ENCODE data around the gene SH2B3.
"Not testable (repeated sequence)": the region's sequence is repeated elsewhere in the genome, so short reads cannot be mapped to it uniquely, and the experiment has no call there.

The SH2B3 gene

GRCh38 chr12:111387747-111388323 lies 17.9 kb upstream of the SH2B3 start:
- no peak for DNase-seq

GRCh38 chr12:111389635-111390034 lies 16.1 kb upstream of the SH2B3 start:
- no peak for DNase-seq

GRCh38 chr12:111390910-111391309 lies 14.8 kb upstream of the SH2B3 start:
- DNase-seq: no peak

- DNase-seq: no peak
Measured at GRCh38 chr12:111393700-111394300, 11.9 kb upstream of the SH2B3 start.

DNA sequence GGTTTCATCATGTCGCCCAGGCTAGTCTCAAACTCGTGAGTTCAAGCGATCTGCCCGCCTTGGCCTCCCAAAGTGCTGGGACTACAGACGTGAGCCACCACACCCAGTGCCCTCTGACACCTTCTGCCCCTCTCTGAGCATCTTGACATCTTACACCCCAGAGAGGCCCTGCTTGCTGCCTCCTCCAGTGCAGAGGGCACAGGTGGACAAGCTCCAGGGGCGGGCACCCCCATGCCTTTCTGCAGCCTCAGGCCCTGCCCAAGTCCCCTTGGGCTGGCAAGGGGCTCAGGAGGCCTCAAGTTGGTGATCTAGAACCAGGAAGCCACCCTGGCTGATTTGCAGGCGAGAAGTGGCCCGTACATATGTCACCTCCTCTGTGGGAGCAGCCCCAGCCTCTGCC lies 11.2 kb upstream of the SH2B3 start:
- DNase-seq: no peak

DNA sequence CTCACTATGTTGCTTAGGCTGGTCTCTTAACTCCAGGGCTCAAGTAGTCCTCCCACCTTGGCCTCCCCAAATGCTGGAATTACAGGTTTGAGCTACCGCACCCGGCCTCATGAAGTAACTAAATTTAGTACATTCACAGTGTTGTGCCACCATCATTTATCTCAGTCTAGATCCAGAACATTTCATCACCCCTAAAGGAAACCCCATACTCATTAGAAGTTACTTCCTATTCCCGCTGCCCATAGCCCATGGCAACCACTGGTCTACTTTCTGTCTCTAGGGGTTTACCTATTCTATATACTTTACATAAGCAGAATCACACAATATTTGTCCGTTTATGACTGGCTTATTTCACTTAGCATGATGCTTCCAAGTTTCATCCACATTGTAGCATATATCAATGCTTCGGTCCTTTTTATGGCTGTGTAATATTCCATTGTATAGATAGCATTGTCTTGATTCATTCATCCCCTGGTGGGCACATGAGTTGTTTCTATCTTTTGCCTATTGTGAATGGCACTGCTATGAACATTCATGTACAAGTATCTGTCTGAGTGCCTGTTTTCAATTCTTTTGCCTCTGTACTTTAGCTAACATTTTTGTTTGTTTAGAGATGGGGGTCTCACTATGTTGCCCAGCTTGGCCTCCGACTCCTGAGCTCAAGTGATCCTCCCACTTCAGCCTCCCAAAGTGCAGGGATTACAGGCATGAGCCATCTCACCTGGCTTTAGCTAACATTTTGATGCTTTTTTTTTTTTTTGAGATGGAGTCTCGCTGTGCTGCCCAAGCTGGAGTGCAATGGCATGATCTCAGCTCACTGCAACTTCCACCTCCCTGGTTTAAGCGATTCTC lies 10.2 kb upstream of the SH2B3 start:
- no peak for DNase-seq

DNA sequence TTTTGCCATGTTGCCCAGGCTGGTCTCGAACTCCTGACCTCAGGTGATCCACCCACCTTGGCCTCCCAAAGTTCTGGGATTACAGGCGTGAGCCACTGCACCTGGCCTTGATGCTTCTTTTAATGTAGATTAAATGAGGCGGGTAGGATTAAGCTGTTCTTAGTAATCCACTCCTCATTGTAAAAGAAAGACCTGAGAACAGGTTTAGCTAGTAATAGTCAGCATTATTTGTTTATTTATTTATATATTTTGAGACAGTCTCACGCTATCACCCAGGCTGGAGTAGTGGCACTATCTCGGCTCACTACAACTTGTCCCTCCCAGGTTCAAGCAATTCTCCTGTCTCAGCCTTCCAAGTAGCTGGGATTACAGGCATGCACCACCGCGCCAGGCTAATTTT lies 9.5 kb upstream of the SH2B3 start:
- DNase-seq: not testable (repeated sequence)

DNA sequence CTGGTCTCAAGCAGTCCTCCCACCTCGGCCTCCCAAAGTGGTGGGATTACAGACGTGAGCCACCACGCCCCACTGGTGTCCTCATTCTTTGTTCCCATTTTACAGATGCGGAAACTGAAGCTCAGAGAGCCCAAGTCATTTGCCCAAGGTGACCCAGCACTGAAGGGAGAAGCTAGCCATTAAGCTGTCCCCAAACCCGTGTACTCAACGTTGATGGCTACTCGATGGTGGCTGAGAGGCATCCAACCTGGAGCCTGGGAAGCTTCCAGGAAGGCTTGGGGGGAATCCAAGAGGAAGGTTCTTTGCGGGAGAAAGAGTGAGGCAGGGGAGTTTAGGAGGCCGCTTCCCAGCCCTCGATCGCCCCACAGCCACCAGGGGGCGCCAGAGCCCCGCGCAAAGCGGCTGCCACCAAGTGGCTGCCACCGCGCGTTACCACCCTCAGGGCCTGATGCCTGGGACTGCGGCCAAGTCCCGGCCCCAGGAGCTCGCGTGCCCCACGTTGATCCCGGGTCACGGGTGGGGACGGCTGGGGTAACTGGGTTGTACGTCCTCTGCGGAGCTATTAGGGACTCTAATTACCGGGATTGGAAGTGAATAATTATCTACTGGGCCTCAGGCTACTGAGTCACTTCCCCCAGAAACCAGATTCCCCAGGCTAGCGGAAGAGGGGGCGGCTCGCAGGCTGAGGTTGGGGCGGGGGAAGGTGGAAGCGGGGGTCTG lies 8.8 kb upstream of the SH2B3 start:
- DNase-seq: peak; percentile 58 to 83

GRCh38 chr12:111398530-111398929 lies 7.2 kb upstream of the SH2B3 start:
- no peak for DNase-seq

DNA sequence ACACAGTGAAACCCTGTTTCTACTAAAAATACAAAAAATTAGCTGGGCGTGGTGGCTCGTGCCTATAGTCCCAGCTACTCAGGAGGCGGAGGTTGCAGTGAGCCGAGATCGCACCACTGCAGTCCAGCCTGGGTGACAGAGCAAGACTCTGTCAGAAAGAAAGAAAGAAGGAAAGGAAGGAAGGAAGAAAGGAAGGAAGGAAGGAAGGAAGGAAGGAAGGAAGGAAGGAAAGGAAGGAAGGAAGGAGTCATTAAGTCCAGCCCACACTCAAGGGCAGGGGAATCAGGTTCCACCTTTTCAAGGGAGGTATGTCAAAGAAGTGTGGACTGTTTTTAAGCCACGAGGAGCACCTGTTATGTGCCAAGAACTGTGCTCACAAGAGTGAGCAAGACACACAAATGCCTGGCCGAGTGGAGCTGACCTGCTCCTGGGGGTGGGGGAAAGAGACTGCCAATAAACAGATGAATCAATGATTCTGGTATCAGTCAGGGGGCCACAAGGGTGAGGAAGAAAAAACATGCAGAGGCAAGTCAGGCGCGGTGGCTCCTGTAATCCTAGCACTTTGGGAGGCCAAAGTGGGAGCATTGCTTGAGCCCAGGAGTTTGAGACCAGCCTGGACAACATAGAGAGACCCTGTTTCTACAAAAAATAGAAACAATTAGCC lies 5.8 kb upstream of the SH2B3 start:
- not testable (repeated sequence) for DNase-seq

DNA sequence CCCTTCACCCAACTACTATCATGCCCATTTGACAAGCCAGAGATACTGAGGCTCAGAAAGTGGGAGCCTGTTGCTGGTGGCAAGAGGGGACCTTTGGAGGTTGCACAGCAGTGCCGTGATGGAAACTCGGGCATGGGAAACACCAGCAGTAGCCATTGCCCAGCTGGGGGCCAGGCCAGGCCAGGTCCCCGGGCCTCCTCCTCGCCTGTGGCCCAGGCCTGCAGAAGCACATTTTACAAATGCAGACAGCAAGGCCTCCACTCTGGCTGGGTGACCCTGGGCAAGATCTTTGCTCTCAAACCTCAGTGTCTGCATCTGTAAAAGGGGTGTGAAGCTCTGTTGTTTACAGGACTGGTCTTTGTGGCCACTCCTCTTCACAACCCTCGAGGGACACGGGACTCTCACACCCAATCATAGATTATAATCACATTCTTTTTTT lies 4.5 kb upstream of the SH2B3 start:
- no peak for DNase-seq

GRCh38 chr12:111402490-111402824 lies 3.3 kb upstream of the SH2B3 start:
- DNase-seq: not testable (repeated sequence)

GRCh38 chr12:111404362-111405148 lies 1.2 kb upstream of the SH2B3 start:
- DNase-seq: no peak

GRCh38 chr12:111405149-111405858 lies 419 bp upstream of the SH2B3 start:
- DNase-seq: peak; percentile 97

DNA sequence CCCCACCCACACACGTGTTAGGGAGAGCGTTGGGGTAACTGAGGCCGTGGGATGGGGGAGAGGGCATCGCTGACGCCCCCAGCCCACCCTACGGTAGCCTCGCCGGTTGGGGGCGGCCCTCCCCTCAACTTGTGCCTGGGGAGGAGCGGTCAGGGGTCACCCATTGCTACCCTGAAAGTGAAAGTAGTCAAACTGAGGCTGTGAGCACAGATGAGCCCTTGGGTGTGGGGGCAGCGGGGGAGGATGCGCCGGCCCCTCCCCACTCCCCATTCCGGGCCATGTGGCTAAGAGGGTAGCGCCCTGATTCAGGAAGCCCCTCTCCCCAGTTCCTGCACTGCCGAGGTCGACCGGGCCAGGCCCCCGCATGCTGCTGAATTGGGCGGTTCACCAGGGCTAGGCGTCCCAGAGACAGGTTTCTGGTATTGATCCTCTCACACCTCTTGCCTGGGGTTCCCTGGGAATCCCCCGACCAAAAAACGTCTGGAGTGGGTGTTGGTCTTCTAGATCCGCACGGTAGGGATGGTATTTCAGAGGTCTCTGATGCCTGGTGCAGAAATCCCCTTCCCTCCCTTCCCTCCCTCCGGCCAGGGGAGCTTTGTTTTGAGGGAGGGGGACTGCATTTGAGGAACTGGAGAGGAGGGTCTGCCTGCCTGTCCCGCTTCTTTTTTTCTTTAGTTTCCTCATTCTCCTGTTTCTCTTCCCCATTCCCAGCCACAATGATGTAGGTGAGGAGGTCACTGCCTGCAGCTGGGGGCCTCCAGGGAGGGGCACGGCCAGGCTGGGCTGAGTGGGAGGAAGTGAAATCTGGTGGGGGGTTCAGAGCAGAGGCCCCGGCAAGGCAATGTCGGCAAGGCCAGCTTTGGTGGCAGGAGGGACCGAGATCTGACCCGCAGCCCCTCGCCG lies 1.0 kb downstream of the SH2B3 start:
- no peak for DNase-seq

DNA sequence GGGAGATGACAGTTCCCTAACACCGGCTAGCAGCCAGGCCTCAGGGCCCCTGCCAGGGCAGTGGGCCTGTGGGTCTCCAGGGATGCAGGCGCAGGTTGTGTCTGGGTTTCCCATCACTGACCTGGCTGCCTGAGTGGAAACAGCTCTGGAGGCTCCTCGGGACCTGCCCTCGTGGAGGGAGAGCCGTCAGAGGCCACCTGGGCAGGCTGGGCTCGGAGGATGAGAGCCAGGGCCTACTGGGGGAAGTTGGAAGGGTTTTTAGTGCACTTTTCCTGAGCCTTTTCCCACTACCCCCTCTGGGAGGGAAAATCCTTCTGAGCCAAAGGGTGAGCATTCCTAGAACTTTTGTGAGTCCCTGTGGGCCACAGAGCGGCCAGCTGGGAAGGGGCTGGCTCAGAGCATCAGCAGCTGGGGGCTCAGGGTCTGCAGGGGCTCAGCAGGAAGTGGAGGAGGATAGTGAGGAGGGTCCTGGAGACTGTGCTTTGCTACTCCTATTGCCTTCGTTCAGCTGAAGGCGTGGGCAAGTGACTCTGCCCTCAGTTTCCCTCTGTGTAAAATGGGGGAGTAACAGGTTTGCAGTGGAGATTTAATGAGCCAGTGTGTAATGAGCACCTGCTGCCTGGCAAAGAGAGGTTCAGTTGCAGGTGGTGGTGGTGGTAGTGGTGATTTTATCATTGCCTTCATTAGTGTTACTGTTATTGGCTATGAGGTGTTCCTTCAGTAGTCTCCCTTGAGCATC lies 1.8 kb downstream of the SH2B3 start:
- no peak for DNase-seq

- DNase-seq: no peak
Measured at GRCh38 chr12:111408116-111408440, 2.4 kb downstream of the SH2B3 start.

GRCh38 chr12:111408686-111409402 lies 3.1 kb downstream of the SH2B3 start:
- no peak for DNase-seq

DNA sequence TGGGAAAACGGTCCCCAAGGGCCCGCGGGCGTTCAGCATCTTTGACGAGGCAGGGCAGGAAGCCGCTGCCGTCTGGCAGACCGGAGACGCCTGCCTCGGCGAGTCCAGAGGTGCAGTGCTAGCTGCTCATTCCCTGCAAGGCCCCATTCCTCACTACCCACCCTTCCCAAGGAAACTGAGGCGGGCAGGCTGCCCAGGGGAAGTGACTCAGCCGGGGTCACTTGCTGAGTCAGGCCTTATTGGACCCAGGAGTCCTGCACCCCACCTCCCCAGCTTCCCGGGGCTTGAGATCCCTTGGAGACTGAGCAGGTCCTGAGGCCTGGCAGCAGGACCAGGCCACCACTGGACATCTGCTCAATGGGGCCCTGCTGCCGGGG lies 3.7 kb downstream of the SH2B3 start:
- DNase-seq: no peak
